Cardiac muscle cell (in vitro differentiated cells and primary cell): Measurements from ENCODE around the gene SLC2A9. TPM values are rescaled to one million over a fixed set of nuclear protein-coding genes. Genes with fewer than 3 reads are reported as not detected.

Experiments
- DNase-seq, 2 donors: peaks; one replicate each; pipeline versions ENCODE4 v3.0.0 to v3.0.0-alpha.2; 2010 to 2017; ENCODE audit warnings: low read depth in 1 of 2, low spot score in 1 of 2
- H3K27ac ChIP-seq: fragments of 200-600 bp; sonication (generic); 2 replicates; pipeline ENCODE4 v1.5.1; 2016
- H3K27me3 ChIP-seq: fragments of 200-600 bp; sonication (generic); 2 replicates; pipeline ENCODE4 v1.6.0; 2016; ENCODE audit warnings: control low read depth
- H3K36me3 ChIP-seq: fragments of 200-600 bp; sonication (generic); 2 replicates; pipeline ENCODE4 v1.5.1; 2016; ENCODE audit warnings: control low read depth
- H3K4me1 ChIP-seq: fragments of 200-600 bp; sonication (generic); 2 replicates; pipeline ENCODE4 v1.8.1; 2017; ENCODE audit warnings: low read depth, mild to moderate bottlenecking, mixed run types
- H3K4me3 ChIP-seq: fragments of 200-600 bp; sonication (generic); 2 replicates; pipeline ENCODE4 v1.5.1; 2016; ENCODE audit warnings: mild to moderate bottlenecking
- H3K9me3 ChIP-seq: fragments of 200-600 bp; sonication (generic); 2 replicates; pipeline ENCODE4 v1.5.1; 2017; ENCODE audit warnings: low read depth, mild to moderate bottlenecking, control low read depth
- CTCF ChIP-seq: IDR thresholded peaks from 2 replicates; pipeline ENCODE4 v1.5.1; 2012; ENCODE audit warnings: low read depth, mild to moderate bottlenecking, low read length
- polyA plus RNA-seq: library from polyadenylated mRNA; unstranded; fragments of >200 nt; fragmentation: Nextera tagmentation; extraction: Ambion mirVana; gene quantifications from 2 replicates; pipeline ENCODE4 v1.2.1, GENCODE V29; 2016
- total RNA-seq: library from RNA; depleted of rRNA; stranded (reverse); fragments of >200 nt; gene quantifications from 2 replicates; pipeline ENCODE4 v1.2.3, GENCODE V29; 2016

Gene SLC2A9
- total RNA-seq (0.42 and 0.95 TPM in 2 replicates), polyA plus RNA-seq (1.1 and 1.3 TPM in 2 replicates)

GRCh38 chr4:10020871-10021652, at the start of gene SLC2A9:
TSS of gene SLC2A9 (minus strand) at chr4:10021497. CDS start at chr4:10021429, 68 bp downstream.
- no peak within 1 kb of the TSS for H3K4me3 ChIP-seq
- H3K27ac ChIP-seq: no peak within 1 kb of the TSS
- no peaks in the 10 kb centered on the region for H3K27me3 ChIP-seq
- H3K9me3 ChIP-seq: no peaks in the 10 kb centered on the region
- no peaks in the 10 kb centered on the region for H3K36me3 ChIP-seq
- no peaks in the 10 kb centered on the region for H3K4me1 ChIP-seq
- TF ChIP-seq CTCF: no peak
- peak in 1 of 2 donors; percentile 79 for DNase-seq

GRCh38 chr4:10069075-10069642, 47.9 kb upstream of the SLC2A9 start:
- peaks cover 24% of the 10 kb centered on the region for H3K36me3 ChIP-seq
- H3K4me1 ChIP-seq: no peaks in the 10 kb centered on the region
- no peak for TF ChIP-seq CTCF
- no peak overlapping the region for H3K27ac ChIP-seq
- H3K9me3 ChIP-seq: no peaks in the 10 kb centered on the region
- no peaks in the 10 kb centered on the region for H3K27me3 ChIP-seq
- no peak for DNase-seq
- no peak overlapping the region for H3K4me3 ChIP-seq

GRCh38 chr4:10066670-10067651, 45.7 kb upstream of the SLC2A9 start:
- Histone ChIP-seq H3K27me3 (no peaks in the 10 kb centered on the region), H3K9me3 (no peaks in the 10 kb centered on the region), H3K27ac (no peak overlapping the region), H3K36me3 (peaks cover 14% of the 10 kb centered on the region), H3K4me1 (no peaks in the 10 kb centered on the region), H3K4me3 (no peak overlapping the region)
- no peak for DNase-seq
- no peak for TF ChIP-seq CTCF

- H3K27me3 ChIP-seq: no peaks in the 10 kb centered on the region
Measured at GRCh38 chr4:10066206-10066605, 44.9 kb upstream of the SLC2A9 start.

More at GRCh38 chr4:10066206-10066605, 44.9 kb upstream of the SLC2A9 start:
- no peaks in the 10 kb centered on the region for H3K4me1 ChIP-seq
- no peak for TF ChIP-seq CTCF
- no peak for DNase-seq
- peaks cover 14% of the 10 kb centered on the region for H3K36me3 ChIP-seq
- H3K4me3 ChIP-seq: no peak overlapping the region
- H3K27ac ChIP-seq: no peak overlapping the region
- no peaks in the 10 kb centered on the region for H3K9me3 ChIP-seq
